ENCODE data around the gene PRKN. TPM values are rescaled to one million over a fixed set of nuclear protein-coding genes. Genes with fewer than 3 reads are reported as not detected.

PRKN gene
- total and polyA plus RNA-seq, 2 donors (not counting 1 experiment from before 2014, with no cell fraction given) = 0.43 to 4.6 TPM

GRCh38 chr6:162198925-162199324 is 528.6 kb downstream of the PRKN start:
- DNase-seq (ENCODE audit: low read depth in 2 of 2) = no peak
- H3K36me3 ChIP-seq (ENCODE audit: control insufficient read depth, insufficient read depth, low read length) = no peaks in the 10 kb centered on the region
- no peaks in the 10 kb centered on the region for H3K9me3 ChIP-seq (ENCODE audit: control insufficient read depth, insufficient read depth, low read depth, low read length)
- TF ChIP-seq, protein P1, sequence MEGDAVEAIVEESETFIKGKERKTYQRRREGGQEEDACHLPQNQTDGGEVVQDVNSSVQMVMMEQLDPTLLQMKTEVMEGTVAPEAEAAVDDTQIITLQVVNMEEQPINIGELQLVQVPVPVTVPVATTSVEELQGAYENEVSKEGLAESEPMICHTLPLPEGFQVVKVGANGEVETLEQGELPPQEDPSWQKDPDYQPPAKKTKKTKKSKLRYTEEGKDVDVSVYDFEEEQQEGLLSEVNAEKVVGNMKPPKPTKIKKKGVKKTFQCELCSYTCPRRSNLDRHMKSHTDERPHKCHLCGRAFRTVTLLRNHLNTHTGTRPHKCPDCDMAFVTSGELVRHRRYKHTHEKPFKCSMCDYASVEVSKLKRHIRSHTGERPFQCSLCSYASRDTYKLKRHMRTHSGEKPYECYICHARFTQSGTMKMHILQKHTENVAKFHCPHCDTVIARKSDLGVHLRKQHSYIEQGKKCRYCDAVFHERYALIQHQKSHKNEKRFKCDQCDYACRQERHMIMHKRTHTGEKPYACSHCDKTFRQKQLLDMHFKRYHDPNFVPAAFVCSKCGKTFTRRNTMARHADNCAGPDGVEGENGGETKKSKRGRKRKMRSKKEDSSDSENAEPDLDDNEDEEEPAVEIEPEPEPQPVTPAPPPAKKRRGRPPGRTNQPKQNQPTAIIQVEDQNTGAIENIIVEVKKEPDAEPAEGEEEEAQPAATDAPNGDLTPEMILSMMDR (conservative IDR thresholded peaks at IDR 0.05 in 1 of 2, IDR thresholded peaks at IDR 0.05 in 1 of 2; ENCODE audit: low read depth in 1 of 2, low read length in 2 of 2) = no peak
- TF ChIP-seq EZH2 (IDR thresholded peaks at IDR 0.05; ENCODE audit: low read length, missing control alignments) = no peak
- H3K4me2 ChIP-seq (ENCODE audit: extremely low read depth, insufficient read depth, low read length) = no peak overlapping the region
- H2AFZ ChIP-seq (ENCODE audit: low read length) = no peak overlapping the region
- H3K4me3 ChIP-seq (replicated peaks in 1 of 4; ENCODE audit: control extremely low read depth in 1 of 4, insufficient read depth in 1 of 4, low read depth in 3 of 4, low read length in 4 of 4) = no peak overlapping the region
- H3K27me3 ChIP-seq (ENCODE audit: control insufficient read depth, insufficient read depth, low read length) = no peaks in the 10 kb centered on the region
- no peaks in the 10 kb centered on the region for H3K4me1 ChIP-seq (ENCODE audit: control insufficient read depth, extremely low read depth, insufficient read depth, low read length)
- no peaks in the 10 kb centered on the region for H4K20me1 ChIP-seq (ENCODE audit: control insufficient read depth, extremely low read depth, insufficient read depth, low read length)
- no peaks in the 10 kb centered on the region for H3K79me2 ChIP-seq (ENCODE audit: control insufficient read depth, insufficient read depth, low read length)
- H3K27ac ChIP-seq (ENCODE audit: insufficient read depth, low read length) = no peak overlapping the region
- H3K9ac ChIP-seq (ENCODE audit: insufficient read depth, low read length) = no peak overlapping the region

DNA sequence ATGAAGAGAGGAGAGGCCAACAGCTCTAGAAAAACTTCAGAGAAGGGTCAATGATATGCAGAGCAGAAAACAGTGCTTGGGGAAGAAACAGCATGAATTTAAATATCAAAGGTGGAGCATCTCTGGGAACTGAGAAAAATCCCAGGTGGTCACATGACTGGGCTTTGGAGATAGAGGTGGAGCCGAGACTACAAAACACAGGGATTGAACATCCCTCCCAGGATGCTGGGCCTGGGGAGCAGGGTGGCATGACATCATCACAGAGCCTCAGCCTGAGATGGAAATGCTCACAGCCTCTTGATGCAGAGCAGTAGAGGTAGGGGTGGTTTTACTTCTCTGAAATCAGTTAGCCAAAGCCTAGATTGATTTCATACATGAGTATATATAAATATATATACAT is 529.5 kb downstream of the PRKN start:
- no peaks in the 10 kb centered on the region for H3K4me1 ChIP-seq (ENCODE audit: control insufficient read depth, extremely low read depth, insufficient read depth, low read length)
- H2AFZ ChIP-seq (ENCODE audit: low read length) = no peak overlapping the region
- H3K4me2 ChIP-seq (ENCODE audit: extremely low read depth, insufficient read depth, low read length) = no peak overlapping the region
- H3K9ac ChIP-seq (ENCODE audit: insufficient read depth, low read length) = no peak overlapping the region
- DNase-seq (ENCODE audit: low read depth in 2 of 2) = no peak
- H3K36me3 ChIP-seq (ENCODE audit: control insufficient read depth, insufficient read depth, low read length) = no peaks in the 10 kb centered on the region
- H3K4me3 ChIP-seq (replicated peaks in 1 of 4; ENCODE audit: control extremely low read depth in 1 of 4, insufficient read depth in 1 of 4, low read depth in 3 of 4, low read length in 4 of 4) = no peak overlapping the region
- H3K27ac ChIP-seq (ENCODE audit: insufficient read depth, low read length) = no peak overlapping the region
- H3K79me2 ChIP-seq (ENCODE audit: control insufficient read depth, insufficient read depth, low read length) = no peaks in the 10 kb centered on the region
- no peaks in the 10 kb centered on the region for H4K20me1 ChIP-seq (ENCODE audit: control insufficient read depth, extremely low read depth, insufficient read depth, low read length)
- no peaks in the 10 kb centered on the region for H3K27me3 ChIP-seq (ENCODE audit: control insufficient read depth, insufficient read depth, low read length)
- TF ChIP-seq, protein P1 (conservative IDR thresholded peaks at IDR 0.05 in 1 of 2, IDR thresholded peaks at IDR 0.05 in 1 of 2; ENCODE audit: low read depth in 1 of 2, low read length in 2 of 2) = no peak
- TF ChIP-seq EZH2 (IDR thresholded peaks at IDR 0.05; ENCODE audit: low read length, missing control alignments) = no peak
- H3K9me3 ChIP-seq (ENCODE audit: control insufficient read depth, insufficient read depth, low read depth, low read length) = no peaks in the 10 kb centered on the region

- H3K4me1 ChIP-seq (ENCODE audit: control insufficient read depth, extremely low read depth, insufficient read depth, low read length) = no peaks in the 10 kb centered on the region
- H3K79me2 ChIP-seq (ENCODE audit: control insufficient read depth, insufficient read depth, low read length) = no peaks in the 10 kb centered on the region
- no peaks in the 10 kb centered on the region for H3K27me3 ChIP-seq (ENCODE audit: control insufficient read depth, insufficient read depth, low read length)
- TF ChIP-seq EZH2 (IDR thresholded peaks at IDR 0.05; ENCODE audit: low read length, missing control alignments) = no peak
- TF ChIP-seq, protein P1 (conservative IDR thresholded peaks at IDR 0.05 in 1 of 2, IDR thresholded peaks at IDR 0.05 in 1 of 2; ENCODE audit: low read depth in 1 of 2, low read length in 2 of 2) = no peak
- no peak overlapping the region for H2AFZ ChIP-seq (ENCODE audit: low read length)
- no peak overlapping the region for H3K27ac ChIP-seq (ENCODE audit: insufficient read depth, low read length)
- H4K20me1 ChIP-seq (ENCODE audit: control insufficient read depth, extremely low read depth, insufficient read depth, low read length) = no peaks in the 10 kb centered on the region
- H3K9ac ChIP-seq (ENCODE audit: insufficient read depth, low read length) = no peak overlapping the region
- no peaks in the 10 kb centered on the region for H3K36me3 ChIP-seq (ENCODE audit: control insufficient read depth, insufficient read depth, low read length)
- H3K9me3 ChIP-seq (ENCODE audit: control insufficient read depth, insufficient read depth, low read depth, low read length) = no peaks in the 10 kb centered on the region
- no peak overlapping the region for H3K4me2 ChIP-seq (ENCODE audit: extremely low read depth, insufficient read depth, low read length)
- DNase-seq (ENCODE audit: low read depth in 2 of 2) = no peak
- H3K4me3 ChIP-seq (replicated peaks in 1 of 4; ENCODE audit: control extremely low read depth in 1 of 4, insufficient read depth in 1 of 4, low read depth in 3 of 4, low read length in 4 of 4) = no peak overlapping the region
Measured at GRCh38 chr6:162195441-162195840, 532.1 kb downstream of the PRKN start.

Measured in fibroblast of lung (primary cell).